Sigmoid colon (tissue), 4 donors: ENCODE results near the gene PHOSPHO2.

Experiments
- EP300 ChIP-seq, 4 donors: sonication (generic); formaldehyde crosslinking; IDR thresholded peaks; one replicate each; pipeline ENCODE4 v1.6.1; 2017; ENCODE audit warnings: antibody characterized with exemption in 4 of 4
- POLR2A ChIP-seq, 2 donors: fragments of 450-650 bp; IDR thresholded peaks; one replicate each; pipeline ENCODE4 v1.6.1; 2016; ENCODE audit warnings: antibody characterized with exemption in 2 of 2, mild to moderate bottlenecking in 2 of 2, moderate library complexity in 2 of 2
- POLR2AphosphoS5 ChIP-seq, 4 donors: sonication (generic); formaldehyde crosslinking; IDR thresholded peaks; one replicate each; pipeline ENCODE4 v1.6.1; 2017; ENCODE audit warnings: antibody characterized with exemption in 4 of 4
- TF ChIP-seq, protein P1 (sequence below), 4 experiments: fragments of 450-650 bp in 3 of 4; fragments of 200-600 bp in 1 of 4; IDR thresholded peaks; one replicate each; pipeline ENCODE4 v1.5.1; 2016 to 2019; ENCODE audit warnings: antibody characterized with exemption in 4 of 4, mild to moderate bottlenecking in 3 of 4, moderate library complexity in 2 of 4

DNA sequence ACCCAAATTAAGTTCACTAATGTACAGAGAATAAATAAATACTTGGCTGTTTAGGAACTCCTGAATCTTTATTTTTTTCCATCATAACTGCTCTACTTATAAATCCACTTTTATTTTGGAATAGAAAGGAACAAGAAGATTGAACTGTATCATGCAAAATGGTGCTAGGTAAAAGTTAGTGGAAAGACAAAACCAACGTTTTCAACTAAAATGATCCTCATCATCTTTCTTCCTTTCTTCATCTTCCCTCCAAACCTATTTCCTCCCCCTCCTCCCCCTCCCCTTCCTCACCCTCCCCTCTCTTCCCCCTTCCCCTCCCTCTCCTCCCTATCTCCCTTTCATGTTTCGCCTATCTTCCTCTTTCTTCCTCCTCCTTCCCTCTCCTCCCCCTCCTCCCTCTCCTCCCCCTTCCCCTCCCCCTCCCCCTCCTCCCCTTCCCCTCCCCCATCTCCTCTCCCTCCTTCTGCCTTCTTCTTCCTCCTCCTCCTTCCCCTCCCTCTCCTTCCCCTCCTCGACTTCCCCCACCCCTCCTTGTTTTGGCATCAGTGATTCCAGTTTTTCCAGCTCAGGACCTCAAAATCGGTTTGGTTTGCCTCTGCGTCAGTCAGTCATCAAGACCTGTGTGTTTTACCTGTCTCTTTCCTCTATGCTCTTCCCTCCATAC, 44.4 kb downstream of the PHOSPHO2 start:
- TF ChIP-seq POLR2A (IDR thresholded peaks at IDR 0.05), result no peak
- TF ChIP-seq POLR2AphosphoS5 (IDR thresholded peaks at IDR 0.05), result no peak
- TF ChIP-seq, protein P1, sequence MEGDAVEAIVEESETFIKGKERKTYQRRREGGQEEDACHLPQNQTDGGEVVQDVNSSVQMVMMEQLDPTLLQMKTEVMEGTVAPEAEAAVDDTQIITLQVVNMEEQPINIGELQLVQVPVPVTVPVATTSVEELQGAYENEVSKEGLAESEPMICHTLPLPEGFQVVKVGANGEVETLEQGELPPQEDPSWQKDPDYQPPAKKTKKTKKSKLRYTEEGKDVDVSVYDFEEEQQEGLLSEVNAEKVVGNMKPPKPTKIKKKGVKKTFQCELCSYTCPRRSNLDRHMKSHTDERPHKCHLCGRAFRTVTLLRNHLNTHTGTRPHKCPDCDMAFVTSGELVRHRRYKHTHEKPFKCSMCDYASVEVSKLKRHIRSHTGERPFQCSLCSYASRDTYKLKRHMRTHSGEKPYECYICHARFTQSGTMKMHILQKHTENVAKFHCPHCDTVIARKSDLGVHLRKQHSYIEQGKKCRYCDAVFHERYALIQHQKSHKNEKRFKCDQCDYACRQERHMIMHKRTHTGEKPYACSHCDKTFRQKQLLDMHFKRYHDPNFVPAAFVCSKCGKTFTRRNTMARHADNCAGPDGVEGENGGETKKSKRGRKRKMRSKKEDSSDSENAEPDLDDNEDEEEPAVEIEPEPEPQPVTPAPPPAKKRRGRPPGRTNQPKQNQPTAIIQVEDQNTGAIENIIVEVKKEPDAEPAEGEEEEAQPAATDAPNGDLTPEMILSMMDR (IDR thresholded peaks at IDR 0.05), result no peak
- no peak for TF ChIP-seq EP300 (IDR thresholded peaks at IDR 0.05)
